Mesenchymal stem cell (in vitro differentiated cells and primary cell): ENCODE data around the gene SKP2.

Source experiments
- DNase-seq: peaks from one replicate; pipeline ENCODE4 v3.0.0-alpha.2; 2013
- H2AFZ ChIP-seq: one replicate; pipeline ENCODE4 v1.6.1; 2013; ENCODE audit warnings: low read depth, mild to moderate bottlenecking, control low read depth, inconsistent platforms, low read length, moderate library complexity
- H2AK5ac ChIP-seq: 2 replicates; pipeline ENCODE4 v1.6.1; 2013; ENCODE audit warnings: low read length, moderate library complexity, mild to moderate bottlenecking, inconsistent platforms; ENCODE audit not compliant: severe bottlenecking
- H2BK120ac ChIP-seq: one replicate; pipeline ENCODE4 v1.6.1; 2013; ENCODE audit warnings: low read depth, mild to moderate bottlenecking, inconsistent platforms, low read length, moderate library complexity
- H2BK12ac ChIP-seq, 2 experiments: one replicate each; pipeline ENCODE4 v1.6.1; 2013; ENCODE audit warnings: inconsistent platforms in 2 of 2, low read length in 2 of 2, mild to moderate bottlenecking in 2 of 2, moderate library complexity in 2 of 2, control low read depth in 1 of 2
- H2BK15ac ChIP-seq: one replicate; pipeline ENCODE4 v1.6.1; 2013; ENCODE audit warnings: mild to moderate bottlenecking, low read depth, inconsistent platforms; ENCODE audit not compliant: poor library complexity, severe bottlenecking
- H2BK5ac ChIP-seq: 2 replicates; pipeline ENCODE4 v1.6.1; 2013; ENCODE audit warnings: low read depth, mild to moderate bottlenecking, low read length, control low read depth, inconsistent platforms; ENCODE audit not compliant: poor library complexity, severe bottlenecking
- H3K14ac ChIP-seq, 2 experiments: one replicate each; pipeline ENCODE4 v1.6.1; 2013; ENCODE audit warnings: inconsistent platforms in 2 of 2, low read length in 2 of 2, control low read depth in 1 of 2, mild to moderate bottlenecking in 1 of 2, moderate library complexity in 1 of 2
- H3K18ac ChIP-seq, 2 experiments: one replicate each; pipeline ENCODE4 v1.6.1; 2013; ENCODE audit warnings: inconsistent platforms in 2 of 2, low read length in 2 of 2, control low read depth in 1 of 2, low read depth in 1 of 2, mild to moderate bottlenecking in 1 of 2
- H3K23ac ChIP-seq, 2 experiments: one replicate each; pipeline ENCODE4 v1.6.1; 2013; ENCODE audit warnings: inconsistent platforms in 2 of 2, low read length in 2 of 2, mild to moderate bottlenecking in 2 of 2, moderate library complexity in 2 of 2, control low read depth in 1 of 2
- H3K27ac ChIP-seq: 2 replicates; pipeline ENCODE4 v1.5.1; 2013; ENCODE audit warnings: mild to moderate bottlenecking, moderate library complexity, low read length, control low read depth, inconsistent platforms; ENCODE audit not compliant: poor library complexity, severe bottlenecking
- H3K27me3 ChIP-seq, 2 experiments: 2 replicates each; pipeline versions ENCODE4 v1.6.1 to v1.7.0; 2013; ENCODE audit warnings: low read length in 2 of 2, mild to moderate bottlenecking in 2 of 2, moderate library complexity in 2 of 2, control low read depth in 1 of 2, inconsistent platforms in 1 of 2; ENCODE audit not compliant: control insufficient read depth in 1 of 2, insufficient read depth in 1 of 2
- H3K36me3 ChIP-seq, 2 experiments: 2 replicates each; pipeline versions ENCODE4 v1.6.1 to v1.7.0; 2013; ENCODE audit warnings: low read length in 2 of 2, control low read depth in 1 of 2, inconsistent platforms in 1 of 2, low read depth in 1 of 2, mild to moderate bottlenecking in 1 of 2; ENCODE audit not compliant: insufficient read depth in 2 of 2, control insufficient read depth in 1 of 2
- H3K4ac ChIP-seq, 2 experiments: one replicate each; pipeline ENCODE4 v1.6.1; 2013; ENCODE audit warnings: inconsistent platforms in 2 of 2, low read length in 2 of 2, mild to moderate bottlenecking in 2 of 2, moderate library complexity in 2 of 2, control low read depth in 1 of 2, low read depth in 1 of 2
- H3K4me1 ChIP-seq: 2 replicates; pipeline ENCODE4 v1.6.1; 2013; ENCODE audit warnings: low read depth, low read length, control low read depth; ENCODE audit not compliant: control insufficient read depth, insufficient read depth
- H3K4me2 ChIP-seq: 2 replicates; pipeline ENCODE4 v1.6.1; 2013; ENCODE audit warnings: low read length, mild to moderate bottlenecking, inconsistent platforms; ENCODE audit not compliant: poor library complexity, severe bottlenecking
- H3K4me3 ChIP-seq, 2 experiments: 2 replicates each; pipeline versions ENCODE4 v1.5.1 to v1.7.0; 2013; ENCODE audit warnings: low read length in 2 of 2, mild to moderate bottlenecking in 2 of 2, control low read depth in 1 of 2, low read depth in 1 of 2; ENCODE audit not compliant: insufficient read depth in 1 of 2
- H3K79me1 ChIP-seq: replicated peaks from 2 replicates; pipeline ENCODE4 v1.6.1; 2013; ENCODE audit warnings: mild to moderate bottlenecking, control low read depth, low read length, inconsistent platforms; ENCODE audit not compliant: poor library complexity, severe bottlenecking
- H3K9ac ChIP-seq: 2 replicates; pipeline ENCODE4 v1.7.0; 2013; ENCODE audit warnings: mild to moderate bottlenecking, low read length, moderate library complexity
- H3K9me3 ChIP-seq: 2 replicates; pipeline ENCODE4 v1.7.0; 2013; ENCODE audit warnings: mild to moderate bottlenecking, low read length; ENCODE audit not compliant: control insufficient read depth
- H4K8ac ChIP-seq: one replicate; pipeline ENCODE4 v1.6.1; 2013; ENCODE audit warnings: inconsistent platforms, mild to moderate bottlenecking, low read length, moderate library complexity
- H4K91ac ChIP-seq: one replicate; pipeline ENCODE4 v1.6.1; 2013; ENCODE audit warnings: mild to moderate bottlenecking, low read length, inconsistent platforms
- WGBS: methylation state at CpG from one replicate; pipeline ENCODE4 v1.1.7; 2013; ENCODE audit warnings: mixed read lengths; 5-methylcytosine and 5-hydroxymethylcytosine counted together

Gene SKP2

DNA sequence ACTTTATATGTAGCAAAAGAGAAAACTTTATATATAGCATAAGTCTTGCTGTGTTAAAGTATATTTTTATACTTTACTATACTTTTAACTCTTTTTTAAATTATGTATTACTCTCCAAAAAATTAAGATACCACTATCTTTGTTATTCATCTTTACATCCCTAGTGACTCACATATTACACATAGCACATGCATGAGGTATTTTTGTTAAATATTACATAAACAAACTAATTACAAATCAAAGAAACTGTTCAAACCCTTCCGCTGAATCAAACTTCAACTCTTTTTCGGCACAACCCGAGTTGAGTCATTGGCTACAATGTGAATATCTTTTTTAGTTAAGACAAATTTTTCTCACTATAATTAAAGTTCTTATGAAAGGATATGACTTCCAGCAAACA is 57.8 kb downstream of the SKP2 start:
- Histone ChIP-seq H3K18ac (no peak overlapping the region), H3K14ac (no peak overlapping the region), H2BK120ac (no peak overlapping the region), H4K8ac (no peak overlapping the region), H3K9me3 (no peaks in the 10 kb centered on the region), H3K4me2 (no peak overlapping the region), H3K9ac (no peak overlapping the region), H2BK12ac (no peak overlapping the region), H3K36me3 (peaks cover 0 to 58% of the 10 kb centered on the region in 2 experiments), H3K4ac (no peak overlapping the region), H2BK15ac (no peak overlapping the region), H4K91ac (no peak overlapping the region), H3K4me3 (no peak overlapping the region), H3K27me3 (no peaks in the 10 kb centered on the region), H3K27ac (no peak overlapping the region), H2BK5ac (no peak overlapping the region), H3K23ac (no peak overlapping the region), H3K4me1 (no peaks in the 10 kb centered on the region), H2AK5ac (no peak overlapping the region), H2AFZ (no peak overlapping the region), H3K79me1 (peaks cover 5% of the 10 kb centered on the region)
- no peak for DNase-seq
- WGBS = no CpG with 5 or more reads among the region's 3 CpGs

DNA sequence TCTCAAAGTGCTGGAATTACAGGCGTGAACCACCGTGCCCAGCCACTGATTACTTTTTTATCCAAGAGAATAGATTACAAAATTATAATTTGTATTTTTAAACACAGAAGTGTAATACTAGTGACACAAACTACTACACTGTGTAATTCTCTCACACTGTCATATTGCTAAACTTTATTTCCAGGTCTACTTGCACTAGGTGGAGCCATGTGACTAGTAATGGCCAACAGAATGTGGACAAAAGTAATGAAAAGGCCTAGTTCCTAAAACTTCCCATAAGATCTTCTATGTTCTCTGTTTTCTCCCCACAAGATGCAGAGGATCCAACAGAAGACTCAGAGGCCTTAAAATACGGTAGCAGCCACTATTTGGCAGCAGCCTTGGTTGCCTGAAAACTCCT is 62.5 kb downstream of the SKP2 start:
- H4K8ac ChIP-seq = no peak overlapping the region
- DNase-seq = no peak
- H2BK12ac ChIP-seq = no peak overlapping the region
- no peak overlapping the region for H3K9ac ChIP-seq
- no peak overlapping the region for H2AK5ac ChIP-seq
- H3K4ac ChIP-seq = no peak overlapping the region
- H2AFZ ChIP-seq = no peak overlapping the region
- H4K91ac ChIP-seq = no peak overlapping the region
- no CpG with 5 or more reads among the region's 3 CpGs for WGBS
- H3K9me3 ChIP-seq = no peaks in the 10 kb centered on the region
- no peak overlapping the region for H2BK5ac ChIP-seq
- no peak overlapping the region for H3K27ac ChIP-seq
- H3K4me1 ChIP-seq = no peaks in the 10 kb centered on the region
- peaks cover 2% of the 10 kb centered on the region for H3K79me1 ChIP-seq
- peaks cover 4 to 78% of the 10 kb centered on the region in 2 experiments for H3K36me3 ChIP-seq
- H3K23ac ChIP-seq = no peak overlapping the region
- no peak overlapping the region for H3K18ac ChIP-seq
- H2BK15ac ChIP-seq = no peak overlapping the region
- H2BK120ac ChIP-seq = no peak overlapping the region
- no peaks in the 10 kb centered on the region for H3K27me3 ChIP-seq
- H3K14ac ChIP-seq = no peak overlapping the region
- no peak overlapping the region for H3K4me2 ChIP-seq
- no peak overlapping the region for H3K4me3 ChIP-seq

GRCh38 chr5:36215910-36216309 is 64.0 kb downstream of the SKP2 start:
- no peak overlapping the region for H2BK12ac ChIP-seq
- no peak overlapping the region for H2BK15ac ChIP-seq
- H3K9ac ChIP-seq = no peak overlapping the region
- no peak overlapping the region for H2BK5ac ChIP-seq
- H2AFZ ChIP-seq = no peak overlapping the region
- H3K23ac ChIP-seq = no peak overlapping the region
- no peak overlapping the region for H3K4me3 ChIP-seq
- 86% methylated on average over 2 of the region's 2 CpGs for WGBS
- no peak overlapping the region for H4K8ac ChIP-seq
- no peak overlapping the region for H3K18ac ChIP-seq
- H4K91ac ChIP-seq = no peak overlapping the region
- no peak overlapping the region for H2AK5ac ChIP-seq
- no peaks in the 10 kb centered on the region for H3K9me3 ChIP-seq
- H3K4me2 ChIP-seq = no peak overlapping the region
- H2BK120ac ChIP-seq = no peak overlapping the region
- no peak for DNase-seq
- no peak overlapping the region for H3K27ac ChIP-seq
- H3K36me3 ChIP-seq = peaks cover 7 to 82% of the 10 kb centered on the region in 2 experiments
- no peak overlapping the region for H3K4ac ChIP-seq
- no peak overlapping the region for H3K14ac ChIP-seq
- H3K27me3 ChIP-seq = no peaks in the 10 kb centered on the region
- no peaks in the 10 kb centered on the region for H3K4me1 ChIP-seq
- H3K79me1 ChIP-seq = peaks cover 3% of the 10 kb centered on the region

DNA sequence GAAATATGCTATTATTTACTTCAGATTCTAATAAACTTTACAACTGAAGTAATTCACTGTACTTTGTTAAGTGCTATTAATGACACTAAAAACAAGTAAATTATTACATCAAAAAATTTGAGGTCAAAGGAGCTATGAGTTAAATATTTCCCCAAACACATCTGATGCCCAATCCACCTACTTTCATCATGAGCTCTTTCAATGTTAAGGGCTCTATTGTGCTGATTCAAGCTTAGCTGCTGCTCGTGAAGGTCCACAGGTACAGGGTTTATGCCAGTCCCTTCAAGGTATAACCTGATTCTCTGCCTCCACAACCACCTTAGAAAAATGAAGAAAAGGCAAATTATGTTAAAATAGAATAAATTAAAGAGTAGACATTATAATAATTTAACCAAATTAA is 65.7 kb downstream of the SKP2 start:
- DNase-seq = no peak
- Histone ChIP-seq H4K8ac (no peak overlapping the region), H2BK15ac (no peak overlapping the region), H3K4me2 (no peak overlapping the region), H3K79me1 (peaks cover 3% of the 10 kb centered on the region), H3K4me3 (no peak overlapping the region), H3K14ac (no peak overlapping the region), H3K27ac (no peak overlapping the region), H3K9me3 (no peaks in the 10 kb centered on the region), H3K18ac (no peak overlapping the region), H3K36me3 (peaks cover 7 to 88% of the 10 kb centered on the region in 2 experiments), H2BK120ac (no peak overlapping the region), H2AFZ (no peak overlapping the region), H2BK5ac (no peak overlapping the region), H3K9ac (no peak overlapping the region), H3K4me1 (no peaks in the 10 kb centered on the region), H3K4ac (no peak overlapping the region), H2AK5ac (no peak overlapping the region), H3K27me3 (no peaks in the 10 kb centered on the region), H4K91ac (no peak overlapping the region), H3K23ac (no peak overlapping the region), H2BK12ac (no peak overlapping the region)
- WGBS = 100% methylated on average over 1 of the region's 1 CpG
